Suprapubic skin (tissue), 4 donors: ENCODE measurements around the gene MYL9. TPM values are rescaled to one million over a fixed set of nuclear protein-coding genes. Genes with fewer than 3 reads are reported as not detected.

Experiments
- DNase-seq, 2 donors: peaks; one replicate each; pipeline ENCODE4 v3.0.0-alpha.2; 2019; ENCODE audit warnings: low spot score in 2 of 2
- H3K27ac ChIP-seq: fragments of 200-600 bp; sonication (generic); one replicate; pipeline ENCODE4 v1.5.1; 2019
- H3K27me3 ChIP-seq: fragments of 200-600 bp; sonication (generic); one replicate; pipeline ENCODE4 v1.5.1; 2019
- H3K36me3 ChIP-seq: fragments of 200-600 bp; sonication (generic); one replicate; pipeline ENCODE4 v1.5.1; 2019
- H3K4me1 ChIP-seq: fragments of 200-600 bp; sonication (generic); one replicate; pipeline ENCODE4 v1.5.1; 2019
- H3K4me3 ChIP-seq: fragments of 200-600 bp; sonication (generic); one replicate; pipeline ENCODE4 v1.5.1; 2019; ENCODE audit warnings: mild to moderate bottlenecking
- H3K9me3 ChIP-seq: fragments of 200-600 bp; sonication (generic); one replicate; pipeline ENCODE4 v1.5.1; 2019
- CTCF ChIP-seq, 2 donors: fragments of 200-600 bp in 1 of 2; fragments of 450-650 bp in 1 of 2; sonication (generic) in 1 of 2; IDR thresholded peaks; one replicate each; pipeline ENCODE4 v1.5.1; 2016 to 2019; ENCODE audit warnings: antibody characterized with exemption in 2 of 2, mild to moderate bottlenecking in 1 of 2, moderate library complexity in 1 of 2
- EP300 ChIP-seq: sonication (generic); formaldehyde crosslinking; IDR thresholded peaks from one replicate; pipeline ENCODE4 v1.6.1; 2017; ENCODE audit warnings: antibody characterized with exemption
- POLR2A ChIP-seq, 2 donors: fragments of 450-650 bp; IDR thresholded peaks; one replicate each; pipeline ENCODE4 v1.6.1; 2017; ENCODE audit warnings: antibody characterized with exemption in 2 of 2, mild to moderate bottlenecking in 2 of 2, moderate library complexity in 2 of 2
- POLR2AphosphoS5 ChIP-seq, 3 donors: sonication (generic); formaldehyde crosslinking; IDR thresholded peaks; one replicate each; pipeline ENCODE4 v1.6.1; 2017; ENCODE audit warnings: antibody characterized with exemption in 3 of 3
- WGBS: methylation state at CpG from one replicate; pipeline ENCODE4 v1.1.5; 2018; 5-methylcytosine and 5-hydroxymethylcytosine counted together
- total RNA-seq, 4 donors: library from RNA; depleted of rRNA; stranded (reverse); fragments of >200 nt; gene quantifications; one replicate each; pipeline ENCODE4 v1.1.0, GENCODE V29; 2016

Gene MYL9
- total RNA-seq, 4 donors from 2014 or later: 29.4 to 34.0 (median 30.7) TPM

- no peaks in the 10 kb centered on the region for H3K4me1 ChIP-seq
- TF ChIP-seq CTCF (IDR thresholded peaks at IDR 0.05) (no peak), POLR2A (IDR thresholded peaks at IDR 0.05) (no peak), EP300 (no peak), POLR2AphosphoS5 (IDR thresholded peaks at IDR 0.05) (no peak)
- H3K9me3 ChIP-seq: no peaks in the 10 kb centered on the region
- H3K36me3 ChIP-seq: peaks cover 63% of the 10 kb centered on the region
- no peak for DNase-seq
- no peaks in the 10 kb centered on the region for H3K27me3 ChIP-seq
- WGBS: 96% methylated on average over 12 of the region's 17 CpGs
- H3K4me3 ChIP-seq: no peak overlapping the region
- no peak overlapping the region for H3K27ac ChIP-seq
Measured at GRCh38 chr20:36525620-36526365, 15.5 kb upstream of the MYL9 start.

- 92% methylated on average over 29 of the region's 29 CpGs for WGBS
- no peak for DNase-seq
- peaks cover 56% of the 10 kb centered on the region for H3K36me3 ChIP-seq
- H3K4me3 ChIP-seq: no peak overlapping the region
- TF ChIP-seq CTCF (IDR thresholded peaks at IDR 0.05): no peak
- no peak for TF ChIP-seq POLR2AphosphoS5 (IDR thresholded peaks at IDR 0.05)
- no peak for TF ChIP-seq POLR2A (IDR thresholded peaks at IDR 0.05)
- no peak for TF ChIP-seq EP300
- no peaks in the 10 kb centered on the region for H3K27me3 ChIP-seq
- no peaks in the 10 kb centered on the region for H3K9me3 ChIP-seq
- H3K27ac ChIP-seq: no peak overlapping the region
- H3K4me1 ChIP-seq: no peaks in the 10 kb centered on the region
Measured at GRCh38 chr20:36526521-36527011, 14.8 kb upstream of the MYL9 start.

GRCh38 chr20:36527331-36528125, 13.8 kb upstream of the MYL9 start:
- Histone ChIP-seq H3K4me1 (no peaks in the 10 kb centered on the region), H3K36me3 (peaks cover 49% of the 10 kb centered on the region), H3K9me3 (no peaks in the 10 kb centered on the region), H3K4me3 (no peak overlapping the region), H3K27me3 (no peaks in the 10 kb centered on the region), H3K27ac (no peak overlapping the region)
- WGBS: 91% methylated on average over 32 of the region's 32 CpGs
- TF ChIP-seq POLR2A (IDR thresholded peaks at IDR 0.05): no peak
- no peak for TF ChIP-seq CTCF (IDR thresholded peaks at IDR 0.05)
- TF ChIP-seq POLR2AphosphoS5 (IDR thresholded peaks at IDR 0.05): no peak
- no peak for TF ChIP-seq EP300
- DNase-seq: no peak

GRCh38 chr20:36528176-36528874, 13.0 kb upstream of the MYL9 start:
- Histone ChIP-seq H3K4me1 (no peaks in the 10 kb centered on the region), H3K4me3 (no peak overlapping the region), H3K36me3 (peaks cover 49% of the 10 kb centered on the region), H3K9me3 (no peaks in the 10 kb centered on the region), H3K27ac (no peak overlapping the region), H3K27me3 (no peaks in the 10 kb centered on the region)
- no peak for DNase-seq
- no peak for TF ChIP-seq EP300
- 86% methylated on average over 16 of the region's 18 CpGs for WGBS

GRCh38 chr20:36528875-36529417, 12.4 kb upstream of the MYL9 start:
- DNase-seq: no peak
- TF ChIP-seq POLR2A (IDR thresholded peaks at IDR 0.05) (no peak), EP300 (no peak), CTCF (IDR thresholded peaks at IDR 0.05) (no peak), POLR2AphosphoS5 (IDR thresholded peaks at IDR 0.05) (no peak)
- no peaks in the 10 kb centered on the region for H3K9me3 ChIP-seq
- peaks cover 47% of the 10 kb centered on the region for H3K36me3 ChIP-seq
- 87% methylated on average over 14 of the region's 14 CpGs for WGBS
- H3K27me3 ChIP-seq: no peaks in the 10 kb centered on the region
- no peak overlapping the region for H3K4me3 ChIP-seq
- H3K4me1 ChIP-seq: no peaks in the 10 kb centered on the region
- no peak overlapping the region for H3K27ac ChIP-seq
